ENCODE measurements around the gene CHKA. TPM values are rescaled to one million over a fixed set of nuclear protein-coding genes. Genes with fewer than 3 reads are reported as not detected.

The CHKA gene
- total and polyA plus RNA-seq, 8 donors = 17.4 to 110 (median 31.6) TPM

- DNase-seq = peak in 3 of 6 donors; percentile 55 to 70 (median 63)
- FAIRE-seq = no peak
- H3K27ac ChIP-seq = no peak overlapping the region
- ATAC-seq = no peak
- H3K4me1 ChIP-seq = peaks cover 20 to 39% (median 30%) of the 10 kb centered on the region in 3 donors
- intact Hi-C loops (cut with DNase I) = no loop called here
- peaks cover 0 to 4% (median 0%) of the 10 kb centered on the region in 3 donors for H3K36me3 ChIP-seq
- WGBS, 2 donors = 44 to 56% methylated on average over 12 of the region's 12 CpGs
- H3K27me3 ChIP-seq = no peaks in the 10 kb centered on the region
- H3K4me3 ChIP-seq = no peak overlapping the region
- no peaks in the 10 kb centered on the region for H3K9me3 ChIP-seq
- TF ChIP-seq CTCF (IDR thresholded peaks at IDR 0.05) = no peak
These were observed 87.5 kb downstream of the CHKA start for GRCh38 chr11:68033708-68034045.

- no peak for FAIRE-seq
- intact Hi-C loops (cut with DNase I) = no loop called here
- no peak overlapping the region for H3K27ac ChIP-seq
- H3K4me3 ChIP-seq = no peak overlapping the region
- no peaks in the 10 kb centered on the region for H3K9me3 ChIP-seq
- H3K4me1 ChIP-seq = peaks cover 15 to 34% (median 25%) of the 10 kb centered on the region in 3 donors
- H3K36me3 ChIP-seq = peaks cover 0 to 4% (median 0%) of the 10 kb centered on the region in 3 donors
- no peak for ATAC-seq
- TF ChIP-seq CTCF (IDR thresholded peaks at IDR 0.05) = no peak
- H3K27me3 ChIP-seq = no peaks in the 10 kb centered on the region
- peak in 2 of 6 donors; percentile 41 to 84 for DNase-seq
- 87 to 89% methylated on average over 29 of the region's 29 CpGs for WGBS, 2 donors
These were observed 88.0 kb downstream of the CHKA start for GRCh38 chr11:68032997-68033707.

GRCh38 chr11:68032003-68032402 is 89.2 kb downstream of the CHKA start:
- FAIRE-seq (no peak), DNase-seq (peak in 2 of 6 donors; percentile 28 to 52), ATAC-seq (no peak)
- intact Hi-C loops (cut with DNase I) = no loop called here
- Histone ChIP-seq H3K27me3 (no peaks in the 10 kb centered on the region), H3K9me3 (no peaks in the 10 kb centered on the region), H3K36me3 (peaks cover 0 to 4% (median 0%) of the 10 kb centered on the region in 3 donors), H3K27ac (no peak overlapping the region), H3K4me3 (no peak overlapping the region), H3K4me1 (peaks cover 3 to 23% (median 14%) of the 10 kb centered on the region in 3 donors)
- TF ChIP-seq CTCF (IDR thresholded peaks at IDR 0.05) = no peak
- 68 to 75% methylated on average over 9 of the region's 9 CpGs for WGBS, 2 donors

GRCh38 chr11:68031144-68031464 is 90.1 kb downstream of the CHKA start:
- Histone ChIP-seq H3K36me3 (peaks cover 0 to 4% (median 0%) of the 10 kb centered on the region in 3 donors), H3K27ac (peak overlapping the region; percentile 50 to 79 (median 70)), H3K27me3 (no peaks in the 10 kb centered on the region), H3K4me3 (peak overlapping the region; percentile 45 to 82 (median 71)), H3K9me3 (no peaks in the 10 kb centered on the region), H3K4me1 (peaks cover 0 to 18% (median 9%) of the 10 kb centered on the region in 3 donors)
- no peak for FAIRE-seq
- DNase-seq = no peak
- peak; percentile 12 to 40 (median 23) for ATAC-seq
- WGBS, 2 donors = 8 to 9% methylated on average over 10 of the region's 10 CpGs
- intact Hi-C loops (cut with DNase I) = no loop called here
- no peak for TF ChIP-seq CTCF (IDR thresholded peaks at IDR 0.05)
